OCI-LY7 (cell line): ENCODE measurements around the gene RAD9A. TPM values are rescaled to one million over a fixed set of nuclear protein-coding genes. Genes with fewer than 3 reads are reported as not detected.
A peak's percentile ranks its signal among the peaks of the same experiment; 100 is the strongest.

Source experiments
- BruUV-seq: library from RNA; stranded (reverse); fragments of 400-500 nt; replicated peaks from 2 replicates; lab custom pipeline; 2021; lab: Mats Ljungman, UMichigan
- CTCF ChIA-PET: fragments of 300-600 bp; sonication (Branson Sonifier 250); formaldehyde crosslinking; loops from one replicate; lab custom pipeline; 2022; ENCODE audit warnings: antibody characterized with exemption; ENCODE audit not compliant: unreplicated experiment; lab: Charles Lee
- POLR2A ChIA-PET: fragments of 300-600 bp; sonication (Branson Sonifier 250); formaldehyde crosslinking; loops from one replicate; lab custom pipeline; 2022; ENCODE audit warnings: antibody characterized with exemption; lab: Charles Lee
- DNase-seq: peaks from one replicate; pipeline ENCODE4 v3.0.0-alpha.2; 2015; ENCODE audit warnings: low spot score
- H2AFZ ChIP-seq: fragments of 200-600 bp; sonication (generic), shearing (Covaris generic); 2 replicates; pipeline ENCODE4 v1.6.1; 2014; ENCODE audit warnings: mild to moderate bottlenecking, antibody characterized with exemption, low read length, moderate library complexity
- H3K27ac ChIP-seq: fragments of 200-600 bp; sonication (generic); 2 replicates; pipeline ENCODE4 v1.5.1; 2014; ENCODE audit warnings: mixed run types, low read depth, mild to moderate bottlenecking, moderate library complexity, low read length, inconsistent platforms; ENCODE audit not compliant: poor library complexity, severe bottlenecking
- H3K36me3 ChIP-seq: fragments of 200-600 bp; sonication (generic); 2 replicates; pipeline ENCODE4 v1.6.1; 2014; ENCODE audit warnings: mild to moderate bottlenecking, antibody characterized with exemption, low read length, moderate library complexity, mixed read lengths; ENCODE audit not compliant: insufficient read depth
- H3K4me1 ChIP-seq: fragments of 200-600 bp; sonication (generic); 2 replicates; pipeline ENCODE4 v1.5.1; 2014; ENCODE audit warnings: mild to moderate bottlenecking, low read length; ENCODE audit not compliant: insufficient read depth, poor library complexity, severe bottlenecking
- H3K4me2 ChIP-seq: fragments of 200-600 bp; sonication (generic); 2 replicates; pipeline ENCODE4 v1.6.1; 2014; ENCODE audit warnings: mild to moderate bottlenecking, low read length
- H3K4me3 ChIP-seq: fragments of 200-600 bp; sonication (generic); 2 replicates; pipeline ENCODE4 v1.5.1; 2014; ENCODE audit warnings: mild to moderate bottlenecking, low read depth, low read length; ENCODE audit not compliant: poor library complexity, severe bottlenecking
- H3K79me2 ChIP-seq: fragments of 200-600 bp; sonication (generic); 2 replicates; pipeline ENCODE4 v1.6.1; 2016; ENCODE audit warnings: low read depth, mild to moderate bottlenecking, low read length, moderate library complexity, mixed read lengths; ENCODE audit not compliant: insufficient read depth
- H3K9me2 ChIP-seq: fragments of 200-600 bp; sonication (generic); 2 replicates; pipeline ENCODE4 v1.6.1; 2016; ENCODE audit warnings: mild to moderate bottlenecking, low read length, mixed read lengths; ENCODE audit not compliant: insufficient read depth
- H3K9me3 ChIP-seq: fragments of 200-600 bp; sonication (generic); 2 replicates; pipeline ENCODE4 v1.6.1; 2014; ENCODE audit warnings: mild to moderate bottlenecking, mixed run types, low read length, mixed read lengths
- H4K20me1 ChIP-seq: fragments of 200-600 bp; sonication (generic); 2 replicates; pipeline ENCODE4 v1.6.1; 2014; ENCODE audit warnings: mild to moderate bottlenecking, antibody characterized with exemption, low read length, moderate library complexity, mixed read lengths; ENCODE audit not compliant: insufficient read depth
- CTCF ChIP-seq: fragments of 200-600 bp; sonication (generic); conservative IDR thresholded peaks from 2 replicates; pipeline ENCODE4 v1.5.1; 2014; ENCODE audit warnings: mild to moderate bottlenecking, antibody characterized with exemption, low read length, moderate library complexity, mixed read lengths
- EZH2phosphoT487 ChIP-seq: fragments of 200-600 bp; sonication (generic); IDR thresholded peaks from 2 replicates; pipeline ENCODE4 v1.6.1; 2018; ENCODE audit warnings: low read depth, borderline replicate concordance, mild to moderate bottlenecking, mixed run types, antibody characterized with exemption, low read length, moderate library complexity, mixed read lengths
- intact Hi-C: fragments of 100-400 bp; cut with micrococcal nuclease; formaldehyde crosslinking; loops from one replicate; pipeline ENCODE4 v1.10.0; 2022; ENCODE audit not compliant: unreplicated experiment
- total RNA-seq, 2 experiments: library from RNA; depleted of rRNA in 1 of 2; stranded (reverse); fragments of >200 nt in 1 of 2; shearing (Covaris generic) in 1 of 2; gene quantifications; 2 replicates each; pipeline ENCODE4 v1.2.3, GENCODE V29; 2014 to 2022

The RAD9A gene
- total RNA-seq, 2 experiments from 2014 or later = 51.0 to 62.2 TPM

DNA sequence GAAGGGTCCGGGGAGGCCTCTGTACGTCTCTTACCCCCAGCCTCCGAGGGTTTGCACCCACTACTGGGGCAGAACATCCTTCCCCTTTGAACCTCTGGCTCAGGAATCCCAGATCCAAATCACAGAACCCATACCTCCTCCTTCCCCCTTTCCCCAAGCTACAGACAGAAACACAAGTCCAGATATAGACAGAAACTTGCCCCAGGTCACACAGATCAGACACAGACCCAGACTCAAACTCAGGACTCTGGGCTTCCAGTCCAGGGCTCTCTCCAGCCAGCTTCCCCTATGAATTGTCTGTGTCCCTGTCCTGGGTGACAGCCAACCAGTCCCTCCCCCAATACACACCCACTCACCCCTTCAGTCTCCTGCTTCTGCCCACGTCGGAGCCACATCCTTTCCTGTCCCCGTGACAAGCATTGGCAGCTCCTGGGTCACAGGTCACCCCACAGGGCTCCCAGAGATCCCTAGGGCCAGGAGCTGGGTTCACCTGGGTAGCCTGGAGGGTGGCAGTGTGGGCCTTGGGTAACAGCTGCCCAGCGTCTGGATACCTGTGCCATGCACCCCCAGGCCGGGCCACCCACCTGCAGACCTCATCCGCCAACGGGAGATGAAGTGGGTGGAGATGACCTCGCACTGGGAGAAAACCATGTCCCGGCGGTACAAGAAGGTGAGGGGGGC lies 12.9 kb downstream of the RAD9A start:
- no TSS peak for BruUV-seq
- ChIA-PET POLR2A (interaction anchor here (0.6 to 5.1 kb wide), 8 partner anchors 10 to 80 kb away, joined by 3 to 38 read pairs (median 4); partner anchors contain the start of genes POLD4 and PTPRCAP), CTCF (interaction anchor here (0.5 to 1.2 kb wide), 2 partner anchors 34 to 55 kb away, joined by 3 read pairs; no protein-coding TSS in a partner anchor)
- H3K4me2 ChIP-seq = peak overlapping the region; percentile 73
- H3K4me3 ChIP-seq = peak overlapping the region; percentile 79
- no peak for TF ChIP-seq CTCF
- TF ChIP-seq EZH2phosphoT487 = no peak
- peaks cover 75% of the 10 kb centered on the region for H3K4me1 ChIP-seq
- DNase-seq = no peak
- peaks cover 46% of the 10 kb centered on the region for H3K36me3 ChIP-seq
- H3K79me2 ChIP-seq = peaks cover 50% of the 10 kb centered on the region
- H4K20me1 ChIP-seq = 0 out of 2 replicates have a peak, but pooled peaks cover 7% of the 10 kb centered on the region
- peak overlapping the region; percentile 97 for H3K27ac ChIP-seq
- no peaks in the 10 kb centered on the region for H3K9me2 ChIP-seq
- no peaks in the 10 kb centered on the region for H3K9me3 ChIP-seq
- intact Hi-C loops = loop anchor here (5.0 to 10.0 kb wide), 2 partner anchors 183 to 240 kb away; no protein-coding TSS in a partner anchor
- H2AFZ ChIP-seq = no peak overlapping the region

DNA sequence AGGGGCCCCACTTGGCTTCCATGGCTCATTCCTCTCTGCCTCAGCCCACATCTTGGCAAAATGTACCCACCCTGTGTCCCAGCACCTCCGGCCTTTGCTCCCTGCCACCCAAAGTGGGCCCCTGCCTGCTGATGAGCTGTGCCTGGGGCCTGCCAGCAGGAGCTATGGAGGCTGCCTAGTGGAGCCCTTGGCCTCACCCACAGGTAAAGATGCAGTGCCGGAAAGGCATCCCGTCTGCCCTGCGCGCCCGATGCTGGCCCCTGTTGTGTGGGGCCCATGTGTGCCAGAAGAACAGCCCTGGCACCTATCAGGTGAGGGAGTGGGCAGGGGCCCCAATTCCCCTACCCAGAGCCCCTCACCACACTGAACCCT lies 13.4 kb downstream of the RAD9A start:
- Histone ChIP-seq H3K4me3 (peak overlapping the region; percentile 79), H3K9me3 (no peaks in the 10 kb centered on the region), H3K79me2 (peaks cover 49% of the 10 kb centered on the region), H3K27ac (peak overlapping the region; percentile 97), H3K4me1 (peaks cover 79% of the 10 kb centered on the region), H3K9me2 (no peaks in the 10 kb centered on the region), H2AFZ (no peak overlapping the region), H3K36me3 (peaks cover 48% of the 10 kb centered on the region; the same call in 1 of the 2 replicates), H3K4me2 (peak overlapping the region; percentile 73), H4K20me1 (0 out of 2 replicates have a peak, but pooled peaks cover 6% of the 10 kb centered on the region)
- no peak for TF ChIP-seq EZH2phosphoT487
- no peak for TF ChIP-seq CTCF
- DNase-seq = no peak
- intact Hi-C loops = loop anchor here (10.0 kb wide), 1 partner anchor 240 kb away; no protein-coding TSS in a partner anchor
- ChIA-PET CTCF (no interaction called here), POLR2A (interaction anchor here (0.6 to 5.1 kb wide), 3 partner anchors 32 to 78 kb away, joined by 3 to 38 read pairs (median 3); partner anchors contain the start of genes POLD4 and PTPRCAP)
- BruUV-seq = no TSS peak
